Prostate gland (tissue), 2 donors: ENCODE measurements around the gene LRRC74A. TPM values are rescaled to one million over a fixed set of nuclear protein-coding genes. Genes with fewer than 3 reads are reported as not detected.
A peak's percentile ranks its signal among the peaks of the same experiment; 100 is the strongest.

Source experiments
- DNase-seq: peaks from one replicate; pipeline ENCODE4 v3.0.0-alpha.2; 2019; ENCODE audit warnings: low spot score
- H3K27ac ChIP-seq, 2 donors: fragments of 200-600 bp; sonication (generic); 2 replicates each; pipeline ENCODE4 v1.5.1; 2017 to 2019
- H3K27me3 ChIP-seq: fragments of 200-600 bp; sonication (generic); replicated peaks from 2 replicates; pipeline ENCODE4 v1.5.1; 2019; ENCODE audit not compliant: insufficient read depth
- H3K36me3 ChIP-seq, 2 donors: fragments of 200-600 bp; sonication (generic); 1 replicate in 1 of 2; 2 replicates in 1 of 2; pipeline versions ENCODE4 v1.5.1 to v1.8.1; 2017 to 2019
- H3K4me1 ChIP-seq: fragments of 200-600 bp; sonication (generic); replicated peaks from 2 replicates; pipeline ENCODE4 v1.5.1; 2019
- H3K4me3 ChIP-seq, 2 donors: fragments of 200-600 bp; sonication (generic); 2 replicates each; pipeline ENCODE4 v1.5.1; 2017 to 2019
- H3K9me3 ChIP-seq: fragments of 200-600 bp; sonication (generic); 2 replicates; pipeline ENCODE4 v1.5.1; 2017
- POLR2A ChIP-seq: fragments of 450-650 bp; IDR thresholded peaks from one replicate; pipeline ENCODE4 v1.6.1; 2016; ENCODE audit warnings: antibody characterized with exemption, mild to moderate bottlenecking
- POLR2AphosphoS5 ChIP-seq: sonication (generic); formaldehyde crosslinking; IDR thresholded peaks from one replicate; pipeline ENCODE4 v1.6.1; 2017; ENCODE audit warnings: antibody characterized with exemption
- WGBS: methylation state at CpG from one replicate; pipeline ENCODE4 v1.1.5; 2018; 5-methylcytosine and 5-hydroxymethylcytosine counted together
- intact Hi-C: fragments of 100-400 bp; cut with DNase I; formaldehyde crosslinking; loops from one replicate; pipeline ENCODE4 v1.14.2; 2022
- total RNA-seq, 2 donors: library from RNA; depleted of rRNA; stranded (reverse); fragments of >200 nt; gene quantifications; one replicate each; pipeline ENCODE4 v1.1.0, GENCODE V29; 2016
- TF ChIP-seq, protein P1 (sequence below), 4 experiments: fragments of 200-600 bp in 2 of 4; fragments of 450-650 bp in 2 of 4; sonication (generic) in 2 of 4; IDR thresholded peaks; 1 replicate in 3 of 4; 2 replicates in 1 of 4; pipeline ENCODE4 v1.5.1; 2016 to 2019; ENCODE audit warnings: antibody characterized with exemption in 4 of 4, mild to moderate bottlenecking in 2 of 4, moderate library complexity in 2 of 4

The LRRC74A gene
- total RNA-seq, 2 donors from 2014 or later, result 6.0 TPM; not detected in 1

DNA sequence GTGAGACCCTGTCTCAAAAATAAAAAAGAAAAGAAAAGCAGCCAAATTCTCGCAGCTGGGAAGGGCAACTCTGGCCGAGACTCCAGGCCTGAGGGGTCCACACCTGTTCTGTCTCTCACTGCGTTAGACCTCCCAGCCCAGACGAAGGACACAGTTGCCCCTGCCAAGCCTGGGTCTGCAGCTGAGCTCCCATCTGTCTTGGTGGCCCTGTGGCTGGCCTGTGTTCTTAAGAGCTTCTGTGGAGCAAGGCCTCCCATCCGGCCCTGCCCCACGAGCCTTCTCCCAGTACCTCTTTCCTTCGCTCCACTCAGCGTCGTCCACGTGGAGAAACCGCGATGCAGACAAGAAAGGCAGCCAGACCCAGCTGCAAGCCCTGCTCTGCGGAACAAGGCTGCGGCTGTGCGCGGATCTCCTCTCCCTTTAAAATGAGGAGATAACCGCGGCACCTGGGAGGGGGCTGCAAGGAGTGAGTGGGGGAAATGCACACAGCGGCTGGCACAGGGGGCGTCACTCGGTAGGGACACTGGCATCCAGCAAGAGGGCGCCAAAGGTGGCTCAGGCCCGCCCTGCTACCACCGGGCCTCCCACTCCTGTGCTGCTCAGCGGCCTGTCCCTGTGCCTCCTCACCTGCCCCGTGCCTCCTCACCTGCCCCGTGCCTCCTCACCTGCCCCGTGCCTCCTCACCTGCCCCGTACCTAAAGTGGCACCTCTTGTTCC lies 42.4 kb downstream of the LRRC74A start:
- WGBS, result 85% methylated on average over 26 of the region's 29 CpGs
- no peaks in the 10 kb centered on the region for H3K27me3 ChIP-seq
- TF ChIP-seq, protein P1, sequence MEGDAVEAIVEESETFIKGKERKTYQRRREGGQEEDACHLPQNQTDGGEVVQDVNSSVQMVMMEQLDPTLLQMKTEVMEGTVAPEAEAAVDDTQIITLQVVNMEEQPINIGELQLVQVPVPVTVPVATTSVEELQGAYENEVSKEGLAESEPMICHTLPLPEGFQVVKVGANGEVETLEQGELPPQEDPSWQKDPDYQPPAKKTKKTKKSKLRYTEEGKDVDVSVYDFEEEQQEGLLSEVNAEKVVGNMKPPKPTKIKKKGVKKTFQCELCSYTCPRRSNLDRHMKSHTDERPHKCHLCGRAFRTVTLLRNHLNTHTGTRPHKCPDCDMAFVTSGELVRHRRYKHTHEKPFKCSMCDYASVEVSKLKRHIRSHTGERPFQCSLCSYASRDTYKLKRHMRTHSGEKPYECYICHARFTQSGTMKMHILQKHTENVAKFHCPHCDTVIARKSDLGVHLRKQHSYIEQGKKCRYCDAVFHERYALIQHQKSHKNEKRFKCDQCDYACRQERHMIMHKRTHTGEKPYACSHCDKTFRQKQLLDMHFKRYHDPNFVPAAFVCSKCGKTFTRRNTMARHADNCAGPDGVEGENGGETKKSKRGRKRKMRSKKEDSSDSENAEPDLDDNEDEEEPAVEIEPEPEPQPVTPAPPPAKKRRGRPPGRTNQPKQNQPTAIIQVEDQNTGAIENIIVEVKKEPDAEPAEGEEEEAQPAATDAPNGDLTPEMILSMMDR (IDR thresholded peaks at IDR 0.05), result no peak
- TF ChIP-seq POLR2AphosphoS5 (no peak), POLR2A (no peak)
- DNase-seq, result no peak
- H3K4me3 ChIP-seq, result no peak overlapping the region
- no peaks in the 10 kb centered on the region for H3K9me3 ChIP-seq
- H3K27ac ChIP-seq, result no peak overlapping the region
- no peaks in the 10 kb centered on the region for H3K4me1 ChIP-seq
- intact Hi-C loops, result no loop called here
- H3K36me3 ChIP-seq, result no peaks in the 10 kb centered on the region

DNA sequence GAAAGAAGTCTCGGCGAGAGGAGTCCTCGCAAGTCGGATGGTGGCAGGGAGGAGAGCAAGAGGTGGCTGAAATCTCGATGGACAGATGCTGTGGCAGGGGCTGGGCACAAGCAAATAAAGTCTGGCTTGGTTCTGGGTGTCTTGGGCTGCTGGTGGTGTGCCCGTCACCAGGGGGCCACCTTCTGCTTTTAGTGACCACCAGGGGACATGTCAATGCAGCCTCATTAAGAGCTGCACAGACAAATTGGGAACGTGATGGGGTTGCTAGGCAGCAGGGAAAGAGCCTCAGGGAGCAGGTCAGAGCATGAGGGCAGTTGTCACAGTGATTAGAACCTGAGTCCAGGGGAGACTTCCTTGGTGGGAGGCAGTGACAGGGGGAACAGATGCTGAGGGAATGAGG lies 44.0 kb downstream of the LRRC74A start:
- H3K27ac ChIP-seq, result no peak overlapping the region
- 64% methylated on average over 7 of the region's 7 CpGs for WGBS
- H3K9me3 ChIP-seq, result no peaks in the 10 kb centered on the region
- no peak for DNase-seq
- no peaks in the 10 kb centered on the region for H3K36me3 ChIP-seq
- no peaks in the 10 kb centered on the region for H3K27me3 ChIP-seq
- intact Hi-C loops, result loop anchor here (10.0 kb wide), 1 partner anchor 445 kb away; no protein-coding TSS in a partner anchor
- no peaks in the 10 kb centered on the region for H3K4me1 ChIP-seq
- H3K4me3 ChIP-seq, result no peak overlapping the region
- TF ChIP-seq, protein P1 (IDR thresholded peaks at IDR 0.05), result no peak

- Histone ChIP-seq H3K27me3 (no peaks in the 10 kb centered on the region), H3K27ac (no peak overlapping the region), H3K4me1 (no peaks in the 10 kb centered on the region), H3K9me3 (no peaks in the 10 kb centered on the region), H3K36me3 (no peaks in the 10 kb centered on the region), H3K4me3 (no peak overlapping the region)
- TF ChIP-seq POLR2A (no peak), POLR2AphosphoS5 (peak; percentile 15)
- TF ChIP-seq, protein P1 (IDR thresholded peaks at IDR 0.05), result peak; percentile 62 to 92 (median 80)
- intact Hi-C loops, result loop anchor here (1.0 to 10.0 kb wide), 2 partner anchors 195 to 442 kb away; no protein-coding TSS in a partner anchor
- 26% methylated on average over 12 of the region's 12 CpGs for WGBS
- peak; percentile 37 for DNase-seq
These were observed 46.7 kb downstream of the LRRC74A start for GRCh38 chr14:76872796-76873432.

GRCh38 chr14:76874734-76875133 lies 48.5 kb downstream of the LRRC74A start:
- 81% methylated on average over 8 of the region's 8 CpGs for WGBS
- intact Hi-C loops, result loop anchor here (10.0 kb wide), 1 partner anchor 440 kb away; no protein-coding TSS in a partner anchor
- Histone ChIP-seq H3K4me1 (no peaks in the 10 kb centered on the region), H3K27me3 (no peaks in the 10 kb centered on the region), H3K4me3 (no peak overlapping the region), H3K9me3 (no peaks in the 10 kb centered on the region), H3K27ac (no peak overlapping the region), H3K36me3 (no peaks in the 10 kb centered on the region)
- DNase-seq, result no peak
- no peak for TF ChIP-seq POLR2A
- TF ChIP-seq, protein P1 (IDR thresholded peaks at IDR 0.05), result no peak
- no peak for TF ChIP-seq POLR2AphosphoS5

DNA sequence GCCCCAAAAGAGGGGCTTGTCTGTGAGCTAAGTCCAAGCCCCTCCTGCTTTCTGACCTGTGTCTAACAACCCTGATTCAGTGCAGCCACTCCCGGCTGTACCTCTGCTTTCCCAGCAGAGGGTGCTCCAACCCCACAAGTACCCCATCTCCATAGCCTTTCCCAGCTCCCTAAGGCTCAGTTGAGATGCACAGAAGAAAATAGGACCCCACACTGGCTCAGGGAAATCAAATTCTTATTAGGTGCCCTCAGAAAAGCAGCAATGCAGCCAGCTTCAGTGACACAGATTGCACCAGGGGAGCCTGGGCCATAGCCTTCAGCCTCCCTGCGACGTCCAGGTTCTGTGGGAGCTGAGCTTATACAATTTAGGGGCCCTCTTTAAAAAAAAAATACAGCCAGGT lies 49.9 kb downstream of the LRRC74A start:
- Histone ChIP-seq H3K4me3 (no peak overlapping the region), H3K27me3 (no peaks in the 10 kb centered on the region), H3K36me3 (no peaks in the 10 kb centered on the region), H3K9me3 (no peaks in the 10 kb centered on the region), H3K4me1 (no peaks in the 10 kb centered on the region), H3K27ac (no peak overlapping the region)
- peak; percentile 48 for TF ChIP-seq POLR2AphosphoS5
- TF ChIP-seq POLR2A, result no peak
- TF ChIP-seq, protein P1 (IDR thresholded peaks at IDR 0.05), result peak; percentile 81 to 96 (median 90)
- DNase-seq, result peak; percentile 56
- WGBS, result 62% methylated on average over 3 of the region's 3 CpGs
- intact Hi-C loops, result loop anchor here (2.0 to 10.0 kb wide), 2 partner anchors 37 to 439 kb away; no protein-coding TSS in a partner anchor
